ENCODE results near the gene ATP5MG.

GRCh38 chr11:118373871-118374270, 27.5 kb upstream of the ATP5MG start:
- TF ChIP-seq CTCF (IDR thresholded peaks at IDR 0.05 in 2 of 3, conservative IDR thresholded peaks at IDR 0.05 in 1 of 3; ENCODE audit: control insufficient read depth in 2 of 3, extremely low read depth in 1 of 3, insufficient read depth in 1 of 3, low read depth in 3 of 3, low read length in 3 of 3) (no peak), YY1 (IDR thresholded peaks at IDR 0.05; ENCODE audit: low read depth, low read length) (no peak)

All from GM12878 (cell line).